Measurements from ENCODE around the gene CMIP. TPM values are rescaled to one million over a fixed set of nuclear protein-coding genes. Genes with fewer than 3 reads are reported as not detected.

CMIP gene
- total and polyA plus RNA-seq, 10 of the 15 experiments (the other 5 are each of a cell fraction or from before 2014, with no cell fraction given) = 1.2 to 43.2 (median 4.4) TPM

DNA sequence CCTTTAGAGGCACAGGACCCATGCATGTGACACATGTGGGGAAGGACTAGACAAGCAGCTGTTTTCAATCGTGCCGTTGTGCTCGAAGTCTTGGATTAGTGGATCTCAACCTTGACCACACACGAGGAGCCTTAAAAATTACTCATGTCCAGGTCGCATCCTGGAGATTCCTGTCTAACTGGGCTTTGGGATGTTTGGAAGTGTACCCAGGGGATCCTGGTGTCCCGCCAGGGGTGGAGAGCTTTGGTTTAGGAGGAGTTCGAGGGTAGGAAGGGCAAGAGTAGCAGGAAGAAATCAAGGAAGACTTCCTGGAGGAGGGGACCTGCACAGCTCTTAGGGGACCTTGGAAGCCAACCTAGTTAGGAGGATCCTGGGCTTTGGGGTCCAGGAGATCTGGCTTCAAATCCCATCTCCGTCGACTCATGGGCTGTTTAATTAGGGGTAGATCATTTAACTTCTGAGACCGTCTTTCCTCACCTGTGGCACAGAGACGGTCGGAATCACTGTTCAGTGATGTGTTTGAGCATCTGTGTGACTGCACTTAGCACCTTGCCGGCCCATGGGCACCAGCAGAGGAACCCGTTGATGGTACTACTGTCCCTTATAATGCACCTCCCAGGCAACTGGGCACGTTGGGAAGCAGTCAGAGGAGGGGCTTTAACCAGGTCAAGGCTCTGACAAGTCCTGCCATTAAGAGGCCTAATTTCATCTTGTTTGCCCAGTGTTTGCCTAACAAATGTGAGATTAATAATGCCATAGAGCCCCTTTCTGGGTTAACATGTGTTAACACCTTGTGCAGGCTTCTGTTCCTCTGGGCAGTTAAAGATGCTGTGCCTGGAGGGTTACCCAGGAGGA is 232.5 kb downstream of the CMIP start:
- BruUV-seq (replicated peaks) = no TSS peak
- in situ Hi-C loops (cut with MboI) (no loop called here), intact Hi-C loops (cut with micrococcal nuclease; ENCODE audit: unreplicated experiment) (no loop called here)
- H3K4me2 ChIP-seq (ENCODE audit: control insufficient read depth, insufficient read depth) = no peak overlapping the region
- H3K4me1 ChIP-seq (ENCODE audit: control insufficient read depth, insufficient read depth, low read length) = no peaks in the 10 kb centered on the region
- H2AFZ ChIP-seq (ENCODE audit: control insufficient read depth, low read depth, low read length) = no peak overlapping the region
- DNase-seq (ENCODE audit: low read depth, low spot score) = no peak
- POLR2A ChIA-PET = no interaction called here
- FAIRE-seq = no peak
- SMC1A ChIA-PET (ENCODE audit: uncharacterized antibody, unreplicated experiment) = no interaction called here
- ATAC-seq = no peak
- H3K27me3 ChIP-seq (replicated peaks in 1 of 2; ENCODE audit: control insufficient read depth in 2 of 2, insufficient read depth in 2 of 2, low read length in 1 of 2) = no peaks in the 10 kb centered on the region
- no peak overlapping the region for H3K4me3 ChIP-seq
- H3K9me3 ChIP-seq (replicated peaks; ENCODE audit: control insufficient read depth, insufficient read depth, low read length) = no peaks in the 10 kb centered on the region
- 91% methylated on average over 15 of the region's 15 CpGs for WGBS (ENCODE audit: insufficient coverage, insufficient replicate concordance, low lambda C conversion rate, missing lambda C conversion rate)
- H3K9ac ChIP-seq (ENCODE audit: control insufficient read depth, insufficient read depth, low read length) = no peak overlapping the region
- no peaks in the 10 kb centered on the region for H4K20me1 ChIP-seq (ENCODE audit: control insufficient read depth, insufficient read depth)
- peaks cover 3 to 4% of the 10 kb centered on the region in 2 experiments; a peak in 3 of 4 replicates for H3K36me3 ChIP-seq (ENCODE audit: control insufficient read depth in 2 of 2, insufficient read depth in 2 of 2, low read length in 1 of 2)
- no peaks in the 10 kb centered on the region for H3K79me2 ChIP-seq (ENCODE audit: control insufficient read depth, insufficient read depth, low read length)
- RAD21 ChIA-PET (ENCODE audit: unreplicated experiment) = no interaction called here
- H3K27ac ChIP-seq (ENCODE audit: control insufficient read depth, insufficient read depth) = no peak overlapping the region
- TF ChIP-seq SUZ12 (IDR thresholded peaks at IDR 0.05; ENCODE audit: unreplicated experiment) = no peak
- TF ChIP-seq, protein P1, sequence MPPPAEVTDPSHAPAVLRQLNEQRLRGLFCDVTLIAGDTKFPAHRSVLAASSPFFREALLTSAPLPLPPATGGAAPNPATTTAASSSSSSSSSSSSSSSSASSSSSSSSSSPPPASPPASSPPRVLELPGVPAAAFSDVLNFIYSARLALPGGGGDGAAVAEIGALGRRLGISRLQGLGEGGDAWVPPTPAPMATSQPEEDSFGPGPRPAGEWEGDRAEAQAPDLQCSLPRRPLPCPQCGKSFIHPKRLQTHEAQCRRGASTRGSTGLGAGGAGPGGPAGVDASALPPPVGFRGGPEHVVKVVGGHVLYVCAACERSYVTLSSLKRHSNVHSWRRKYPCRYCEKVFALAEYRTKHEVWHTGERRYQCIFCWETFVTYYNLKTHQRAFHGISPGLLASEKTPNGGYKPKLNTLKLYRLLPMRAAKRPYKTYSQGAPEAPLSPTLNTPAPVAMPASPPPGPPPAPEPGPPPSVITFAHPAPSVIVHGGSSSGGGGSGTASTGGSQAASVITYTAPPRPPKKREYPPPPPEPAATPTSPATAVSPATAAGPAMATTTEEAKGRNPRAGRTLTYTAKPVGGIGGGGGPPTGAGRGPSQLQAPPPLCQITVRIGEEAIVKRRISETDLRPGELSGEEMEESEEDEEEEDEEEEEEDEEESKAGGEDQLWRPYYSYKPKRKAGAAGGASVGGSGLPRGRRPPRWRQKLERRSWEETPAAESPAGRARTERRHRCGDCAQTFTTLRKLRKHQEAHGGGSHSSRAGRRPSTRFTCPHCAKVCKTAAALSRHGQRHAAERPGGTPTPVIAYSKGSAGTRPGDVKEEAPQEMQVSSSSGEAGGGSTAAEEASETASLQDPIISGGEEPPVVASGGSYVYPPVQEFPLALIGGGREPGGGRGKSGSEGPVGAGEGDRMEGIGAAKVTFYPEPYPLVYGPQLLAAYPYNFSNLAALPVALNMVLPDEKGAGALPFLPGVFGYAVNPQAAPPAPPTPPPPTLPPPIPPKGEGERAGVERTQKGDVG (CRISPR knock-in tag; IDR thresholded peaks at IDR 0.05) = no peak
- TF ChIP-seq SPI1 (IDR thresholded peaks at IDR 0.05; ENCODE audit: borderline replicate concordance, insufficient read depth, low read depth, low read length) = no peak
- TF ChIP-seq, protein P2, sequence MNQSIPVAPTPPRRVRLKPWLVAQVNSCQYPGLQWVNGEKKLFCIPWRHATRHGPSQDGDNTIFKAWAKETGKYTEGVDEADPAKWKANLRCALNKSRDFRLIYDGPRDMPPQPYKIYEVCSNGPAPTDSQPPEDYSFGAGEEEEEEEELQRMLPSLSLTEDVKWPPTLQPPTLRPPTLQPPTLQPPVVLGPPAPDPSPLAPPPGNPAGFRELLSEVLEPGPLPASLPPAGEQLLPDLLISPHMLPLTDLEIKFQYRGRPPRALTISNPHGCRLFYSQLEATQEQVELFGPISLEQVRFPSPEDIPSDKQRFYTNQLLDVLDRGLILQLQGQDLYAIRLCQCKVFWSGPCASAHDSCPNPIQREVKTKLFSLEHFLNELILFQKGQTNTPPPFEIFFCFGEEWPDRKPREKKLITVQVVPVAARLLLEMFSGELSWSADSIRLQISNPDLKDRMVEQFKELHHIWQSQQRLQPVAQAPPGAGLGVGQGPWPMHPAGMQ (IDR thresholded peaks at IDR 0.05; ENCODE audit: borderline replicate concordance) = no peak
- TF ChIP-seq KLF5 (IDR thresholded peaks at IDR 0.05; ENCODE audit: partially characterized antibody) = no peak
- TF ChIP-seq NFYB (IDR thresholded peaks at IDR 0.05; ENCODE audit: insufficient read depth, low read depth, low read length) = no peak
- no peak for TF ChIP-seq CBX3 (IDR thresholded peaks at IDR 0.05; ENCODE audit: borderline replicate concordance, low read depth)
- no peak for TF ChIP-seq TBL1XR1 (IDR thresholded peaks at IDR 0.05; ENCODE audit: low read depth, low read length)
- TF ChIP-seq KAT2A (conservative IDR thresholded peaks at IDR 0.05; ENCODE audit: control insufficient read depth, low read depth, low read length) = no peak
- no peak for TF ChIP-seq ZNF622 (IDR thresholded peaks at IDR 0.05)
- no peak for TF ChIP-seq HDGF (IDR thresholded peaks at IDR 0.05)
- TF ChIP-seq GATAD2B (conservative IDR thresholded peaks at IDR 0.05; ENCODE audit: low read depth) = no peak
- CTCF ChIA-PET = interaction anchor here (0.7 kb wide), 1 partner anchor 278 kb away, joined by 3 read pairs; no protein-coding TSS in a partner anchor

Data from GM12878 (cell line).